Gastroesophageal sphincter (tissue), 4 donors: Measurements from ENCODE around the gene ELMO3. TPM values are rescaled to one million over a fixed set of nuclear protein-coding genes. Genes with fewer than 3 reads are reported as not detected.
A peak's percentile ranks its signal among the peaks of the same experiment; 100 is the strongest.

Experiments used
- ATAC-seq: fragments of 150-250 bp; one replicate; pipeline ENCODE4 v1.9.1; 2016; ENCODE audit warnings: mild to moderate bottlenecking, moderate library complexity
- H3K27ac ChIP-seq, 4 donors: fragments of 200-600 bp; sonication (generic) in 3 of 4; 1 replicate in 3 of 4; 2 replicates in 1 of 4; pipeline ENCODE4 v1.5.1; 2016 to 2019
- H3K27me3 ChIP-seq: fragments of 200-600 bp; sonication (generic); one replicate; pipeline ENCODE4 v1.5.1; 2019
- H3K36me3 ChIP-seq, 2 donors: fragments of 200-600 bp; sonication (generic); one replicate each; pipeline ENCODE4 v1.5.1; 2019; ENCODE audit warnings: control low read depth in 1 of 2
- H3K4me1 ChIP-seq, 3 donors: fragments of 200-600 bp; sonication (generic); 1 replicate in 2 of 3; 2 replicates in 1 of 3; pipeline ENCODE4 v1.5.1; 2016 to 2019; ENCODE audit warnings: control low read depth in 2 of 3
- H3K4me3 ChIP-seq, 2 donors: fragments of 200-600 bp; sonication (generic); one replicate each; pipeline ENCODE4 v1.5.1; 2019; ENCODE audit warnings: mild to moderate bottlenecking in 1 of 2, moderate library complexity in 1 of 2
- H3K9me3 ChIP-seq, 3 donors: fragments of 200-600 bp; sonication (generic); one replicate each; pipeline ENCODE4 v1.5.1; 2017 to 2019; ENCODE audit warnings: control low read depth in 2 of 3
- EP300 ChIP-seq: sonication (generic); formaldehyde crosslinking; IDR thresholded peaks from one replicate; pipeline ENCODE4 v1.6.1; 2017; ENCODE audit warnings: antibody characterized with exemption, mild to moderate bottlenecking
- POLR2A ChIP-seq, 2 donors: fragments of 450-650 bp; IDR thresholded peaks; one replicate each; pipeline ENCODE4 v1.6.1; 2017; ENCODE audit warnings: antibody characterized with exemption in 2 of 2, mild to moderate bottlenecking in 2 of 2, moderate library complexity in 1 of 2
- POLR2AphosphoS5 ChIP-seq: sonication (generic); formaldehyde crosslinking; IDR thresholded peaks from one replicate; pipeline ENCODE4 v1.6.1; 2017; ENCODE audit warnings: antibody characterized with exemption
- WGBS, 2 donors: methylation state at CpG; one replicate each; pipeline ENCODE4 v1.1.5; 2018; ENCODE audit warnings: low coverage in 1 of 2; 5-methylcytosine and 5-hydroxymethylcytosine counted together
- total RNA-seq, 4 donors: library from RNA; depleted of rRNA; stranded (reverse); fragments of >200 nt; gene quantifications; one replicate each; pipeline ENCODE4 v1.1.0, GENCODE V29; 2016
- TF ChIP-seq, protein P1 (sequence below), 4 experiments: fragments of 200-600 bp in 2 of 4; fragments of 450-650 bp in 2 of 4; sonication (generic) in 1 of 4; IDR thresholded peaks; one replicate each; pipeline ENCODE4 v1.5.1; 2017 to 2019; ENCODE audit warnings: antibody characterized with exemption in 4 of 4, mild to moderate bottlenecking in 2 of 4, moderate library complexity in 2 of 4

Gene ELMO3
- total RNA-seq, 4 donors from 2014 or later = 0.15 to 3.9 (median 1.3) TPM

DNA sequence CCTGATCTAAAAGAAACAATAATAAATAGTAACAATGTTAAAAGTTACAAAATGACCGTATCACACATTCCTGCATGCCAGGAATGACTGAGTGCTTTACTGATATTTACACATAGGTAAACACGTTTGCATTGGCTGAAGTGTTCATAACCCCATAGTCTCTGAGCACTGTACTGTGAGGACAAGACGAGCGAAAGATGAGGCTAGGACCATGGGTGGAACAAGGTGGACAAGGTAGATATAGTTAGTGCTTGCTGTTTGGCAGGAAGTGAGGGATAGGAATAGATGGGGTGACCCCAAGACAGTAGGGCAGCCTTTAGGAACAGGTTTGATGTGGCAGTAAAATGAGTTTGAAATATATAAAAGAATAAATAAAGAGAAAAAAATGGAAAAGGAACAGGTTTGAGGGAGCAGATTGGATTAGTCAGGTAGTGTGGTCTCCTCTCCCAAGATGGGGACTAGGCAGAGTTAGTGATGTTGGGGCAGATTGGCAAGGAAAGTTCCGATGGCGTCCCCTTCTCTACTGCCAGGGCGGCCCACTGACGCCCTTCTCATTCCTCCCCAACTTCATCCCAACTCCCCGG, 7.4 kb upstream of the ELMO3 start:
- no peaks in the 10 kb centered on the region for H3K9me3 ChIP-seq
- WGBS, 2 donors = 15 to 38% methylated on average over 4 to 9 of the region's 9 CpGs
- H3K4me1 ChIP-seq = peaks cover 0 to 48% (median 16%) of the 10 kb centered on the region in 3 donors
- no peaks in the 10 kb centered on the region for H3K27me3 ChIP-seq
- peak overlapping the region in 1 of 2 donors; percentile 83 for H3K4me3 ChIP-seq
- ATAC-seq = no peak
- TF ChIP-seq, protein P1, sequence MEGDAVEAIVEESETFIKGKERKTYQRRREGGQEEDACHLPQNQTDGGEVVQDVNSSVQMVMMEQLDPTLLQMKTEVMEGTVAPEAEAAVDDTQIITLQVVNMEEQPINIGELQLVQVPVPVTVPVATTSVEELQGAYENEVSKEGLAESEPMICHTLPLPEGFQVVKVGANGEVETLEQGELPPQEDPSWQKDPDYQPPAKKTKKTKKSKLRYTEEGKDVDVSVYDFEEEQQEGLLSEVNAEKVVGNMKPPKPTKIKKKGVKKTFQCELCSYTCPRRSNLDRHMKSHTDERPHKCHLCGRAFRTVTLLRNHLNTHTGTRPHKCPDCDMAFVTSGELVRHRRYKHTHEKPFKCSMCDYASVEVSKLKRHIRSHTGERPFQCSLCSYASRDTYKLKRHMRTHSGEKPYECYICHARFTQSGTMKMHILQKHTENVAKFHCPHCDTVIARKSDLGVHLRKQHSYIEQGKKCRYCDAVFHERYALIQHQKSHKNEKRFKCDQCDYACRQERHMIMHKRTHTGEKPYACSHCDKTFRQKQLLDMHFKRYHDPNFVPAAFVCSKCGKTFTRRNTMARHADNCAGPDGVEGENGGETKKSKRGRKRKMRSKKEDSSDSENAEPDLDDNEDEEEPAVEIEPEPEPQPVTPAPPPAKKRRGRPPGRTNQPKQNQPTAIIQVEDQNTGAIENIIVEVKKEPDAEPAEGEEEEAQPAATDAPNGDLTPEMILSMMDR (IDR thresholded peaks at IDR 0.05) = no peak
- TF ChIP-seq POLR2A (IDR thresholded peaks at IDR 0.05) = no peak
- peaks cover 0 to 35% of the 10 kb centered on the region in 2 donors for H3K36me3 ChIP-seq
- peak overlapping the region in 2 of 4 donors; percentile 83 to 84 for H3K27ac ChIP-seq

DNA sequence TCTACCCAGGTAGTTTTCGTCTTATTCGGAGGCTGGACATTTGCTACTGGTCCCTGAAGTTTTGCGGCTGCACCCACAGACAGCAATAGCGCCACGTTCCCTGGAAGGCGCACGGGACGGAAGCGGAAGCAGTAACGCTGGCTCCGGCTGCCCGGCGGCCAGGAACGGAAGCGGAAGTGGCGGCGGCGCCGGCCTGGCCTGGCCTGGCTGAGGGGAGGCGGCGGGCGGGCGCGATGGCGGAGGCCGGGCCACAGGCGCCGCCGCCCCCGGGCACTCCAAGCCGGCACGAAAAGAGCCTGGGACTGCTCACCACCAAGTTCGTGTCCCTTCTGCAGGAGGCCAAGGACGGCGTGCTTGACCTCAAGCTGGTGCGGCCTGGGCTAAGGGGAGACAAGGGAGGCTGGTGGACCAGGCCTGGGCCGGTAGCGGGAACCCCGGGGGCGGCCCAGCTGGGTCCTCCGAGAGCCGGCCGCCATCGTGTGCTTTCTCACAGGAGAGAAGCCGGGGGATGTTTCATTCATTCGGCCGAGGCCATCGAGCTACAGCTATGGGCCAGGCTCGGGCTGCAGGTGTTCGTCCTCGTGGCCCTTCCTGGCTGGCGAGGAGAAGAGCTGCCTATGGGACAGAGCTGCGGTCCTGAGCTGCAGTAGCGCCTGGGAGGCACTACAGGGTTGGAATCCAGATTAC, 6.8 kb upstream of the ELMO3 start, which contains the start of gene E2F4:
E2F4 (plus strand) TSS at position 161 of the 687 bp plus-strand sequence; CDS start at position 234, 73 bp downstream.
- H3K27me3 ChIP-seq = no peaks in the 10 kb centered on the region
- peak; percentile 97 for ATAC-seq
- peak within 1 kb of the TSS; percentile 51 to 83 for H3K4me3 ChIP-seq
- peak within 1 kb of the TSS; percentile 3 to 84 (median 82) for H3K27ac ChIP-seq
- H3K36me3 ChIP-seq = peaks cover 0 to 41% of the 10 kb centered on the region in 2 donors
- peak; percentile 75 to 79 for TF ChIP-seq POLR2A (IDR thresholded peaks at IDR 0.05)
- TF ChIP-seq POLR2AphosphoS5 = peak; percentile 86
- TF ChIP-seq EP300 = no peak
- TF ChIP-seq, protein P1 (IDR thresholded peaks at IDR 0.05) = peak in 2 of 4 experiments; percentile 6 to 24
- H3K9me3 ChIP-seq = no peaks in the 10 kb centered on the region
- WGBS, 2 donors = 0% methylated on average over 3 of the region's 54 CpGs; no CpG with 5 or more reads in 1 of the 2 donors
- H3K4me1 ChIP-seq = peaks cover 0 to 48% (median 16%) of the 10 kb centered on the region in 3 donors

DNA sequence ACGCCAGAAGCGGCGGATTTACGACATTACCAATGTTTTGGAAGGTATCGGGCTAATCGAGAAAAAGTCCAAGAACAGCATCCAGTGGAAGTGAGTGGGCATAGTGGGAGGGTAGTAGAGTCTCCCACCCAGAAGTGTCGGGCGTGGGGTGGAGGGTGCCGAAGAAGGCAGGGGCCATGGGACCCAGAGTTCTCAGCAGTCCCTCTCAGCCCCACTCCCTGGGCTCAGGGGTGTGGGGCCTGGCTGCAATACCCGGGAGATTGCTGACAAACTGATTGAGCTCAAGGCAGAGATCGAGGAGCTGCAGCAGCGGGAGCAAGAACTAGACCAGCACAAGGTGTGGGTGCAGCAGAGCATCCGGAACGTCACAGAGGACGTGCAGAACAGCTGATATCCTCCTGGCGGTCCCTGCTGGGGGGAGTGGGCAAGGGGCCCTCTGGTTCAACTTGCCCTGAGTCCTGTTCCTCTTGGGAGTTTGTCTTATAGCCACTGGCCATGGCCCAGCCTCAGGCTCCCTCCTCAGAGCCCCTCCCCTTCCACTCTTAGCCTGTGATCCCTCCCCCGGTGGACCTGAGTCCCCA, 6.1 kb upstream of the ELMO3 start:
- WGBS, 2 donors = 14 to 27% methylated on average over 5 to 11 of the region's 17 CpGs

DNA sequence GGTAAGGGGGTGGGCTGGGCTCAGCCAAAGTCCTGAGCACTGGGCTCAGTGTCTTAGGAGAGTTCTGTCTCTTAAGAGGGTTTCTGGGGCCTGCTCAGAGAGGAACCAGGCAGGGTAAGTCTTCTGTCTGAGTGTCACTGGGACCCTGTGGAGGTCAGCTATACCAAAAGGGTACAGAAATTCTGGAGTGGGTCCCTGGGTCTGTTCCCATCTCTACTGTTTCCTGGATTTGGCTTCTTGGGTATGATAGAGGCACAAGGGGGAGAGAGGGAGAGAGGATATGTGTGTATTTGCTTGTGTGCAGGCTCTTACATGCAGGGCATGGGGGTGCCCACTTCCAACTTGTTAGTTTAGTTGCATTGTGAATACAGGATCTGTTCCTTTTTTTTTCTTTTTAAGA, 5.4 kb upstream of the ELMO3 start:
- Histone ChIP-seq H3K27me3 (no peaks in the 10 kb centered on the region), H3K27ac (peak overlapping the region in 1 of 4 donors; percentile 84), H3K4me3 (peak overlapping the region in 1 of 2 donors; percentile 83), H3K36me3 (peaks cover 0 to 55% of the 10 kb centered on the region in 2 donors), H3K4me1 (peaks cover 0 to 57% (median 21%) of the 10 kb centered on the region in 3 donors), H3K9me3 (no peaks in the 10 kb centered on the region)
- ATAC-seq = no peak
- TF ChIP-seq EP300 (no peak), POLR2A (IDR thresholded peaks at IDR 0.05) (no peak), POLR2AphosphoS5 (no peak)
- TF ChIP-seq, protein P1 (IDR thresholded peaks at IDR 0.05) = no peak

More for the DNA sequence above, 6.1 kb upstream of the ELMO3 start:
- Histone ChIP-seq H3K27me3 (no peaks in the 10 kb centered on the region), H3K9me3 (no peaks in the 10 kb centered on the region), H3K4me3 (peak overlapping the region; percentile 51 to 83), H3K4me1 (peaks cover 0 to 51% (median 16%) of the 10 kb centered on the region in 3 donors), H3K27ac (peak overlapping the region in 3 of 4 donors; percentile 82 to 84 (median 83)), H3K36me3 (peaks cover 0 to 48% of the 10 kb centered on the region in 2 donors)
- TF ChIP-seq POLR2A (IDR thresholded peaks at IDR 0.05) = no peak
- TF ChIP-seq POLR2AphosphoS5 = no peak
- TF ChIP-seq EP300 = no peak
- TF ChIP-seq, protein P1 (IDR thresholded peaks at IDR 0.05) = no peak
- ATAC-seq = no peak
